Measurements from ENCODE around the gene SWAP70. TPM values are rescaled to one million over a fixed set of nuclear protein-coding genes. Genes with fewer than 3 reads are reported as not detected.

Gene SWAP70
- total RNA-seq, 1 experiment from 2014 or later = 8.6 TPM

DNA sequence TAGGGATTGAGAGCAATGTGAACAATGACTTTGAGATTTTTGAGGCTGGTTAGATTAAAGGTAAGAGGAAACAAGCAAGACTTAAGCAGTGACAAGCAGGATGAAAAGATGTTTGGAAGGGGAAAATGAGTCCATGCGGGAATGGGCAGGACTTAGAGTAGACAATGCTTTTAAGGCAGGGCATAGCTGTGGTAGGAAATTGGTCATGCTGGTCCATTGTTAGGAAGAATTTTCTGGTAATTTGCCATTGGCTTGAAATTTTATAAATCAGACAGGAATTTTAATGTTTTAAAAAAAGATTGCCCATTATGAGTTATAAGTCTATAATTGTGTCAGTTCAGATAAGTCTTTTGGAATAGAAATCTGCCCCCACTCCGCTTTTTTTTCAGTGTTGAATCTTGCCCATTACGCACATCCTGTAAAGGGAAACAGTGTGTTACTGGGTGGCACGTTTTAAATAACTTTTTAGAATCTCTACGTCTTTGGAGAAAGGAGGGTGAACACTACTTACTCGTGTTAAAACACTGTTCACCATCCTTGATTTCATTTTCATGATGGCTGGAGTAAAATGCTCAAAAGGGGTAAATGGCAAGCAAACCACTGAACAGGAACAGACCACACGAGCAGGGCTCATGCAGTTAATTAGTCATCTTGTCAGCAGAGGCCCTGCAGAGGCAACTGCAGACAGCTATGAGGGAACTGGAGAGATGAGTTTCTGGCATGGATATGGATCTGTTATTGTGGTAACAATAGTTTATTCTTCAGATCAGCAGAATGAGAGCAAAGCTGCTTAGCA, 25.0 kb downstream of the SWAP70 start:
- CTCF ChIA-PET = interaction anchor here (0.5 kb wide), 1 partner anchor 44 kb away, joined by 3 read pairs; no protein-coding TSS in a partner anchor
- Histone ChIP-seq H3K9me2 (replicated peaks; ENCODE audit: low read length) (no peaks in the 10 kb centered on the region), H3K79me2 (ENCODE audit: low read length) (no peaks in the 10 kb centered on the region), H3K4me3 (ENCODE audit: low read length) (no peak overlapping the region), H3K4me2 (ENCODE audit: low read length) (no peak overlapping the region), H4K20me1 (ENCODE audit: low read length) (0 out of 2 replicates have a peak, but pooled peaks cover 3% of the 10 kb centered on the region), H3K9ac (ENCODE audit: low read length) (no peak overlapping the region), H3K27me3 (ENCODE audit: low read length) (no peaks in the 10 kb centered on the region), H3K9me3 (ENCODE audit: low read length) (no peaks in the 10 kb centered on the region), H3K4me1 (ENCODE audit: insufficient read depth, low read length) (peaks cover 30% of the 10 kb centered on the region), H3K36me3 (ENCODE audit: low read depth, low read length) (no peaks in the 10 kb centered on the region), H3F3A (ENCODE audit: low read length, unreplicated experiment) (no peaks in the 10 kb centered on the region), H3K27ac (ENCODE audit: low read length) (no peak overlapping the region), H2AFZ (ENCODE audit: low read length) (no peak overlapping the region)
- POLR2A ChIA-PET (ENCODE audit: unreplicated experiment) = no interaction called here
- intact Hi-C loops (cut with micrococcal nuclease) = no loop called here
- DNase-seq (peak; percentile 49), ATAC-seq (peak; percentile 88)
- no peak for TF ChIP-seq EZH2 (IDR thresholded peaks at IDR 0.05; ENCODE audit: low read length, unreplicated experiment)
- TF ChIP-seq, protein P1, sequence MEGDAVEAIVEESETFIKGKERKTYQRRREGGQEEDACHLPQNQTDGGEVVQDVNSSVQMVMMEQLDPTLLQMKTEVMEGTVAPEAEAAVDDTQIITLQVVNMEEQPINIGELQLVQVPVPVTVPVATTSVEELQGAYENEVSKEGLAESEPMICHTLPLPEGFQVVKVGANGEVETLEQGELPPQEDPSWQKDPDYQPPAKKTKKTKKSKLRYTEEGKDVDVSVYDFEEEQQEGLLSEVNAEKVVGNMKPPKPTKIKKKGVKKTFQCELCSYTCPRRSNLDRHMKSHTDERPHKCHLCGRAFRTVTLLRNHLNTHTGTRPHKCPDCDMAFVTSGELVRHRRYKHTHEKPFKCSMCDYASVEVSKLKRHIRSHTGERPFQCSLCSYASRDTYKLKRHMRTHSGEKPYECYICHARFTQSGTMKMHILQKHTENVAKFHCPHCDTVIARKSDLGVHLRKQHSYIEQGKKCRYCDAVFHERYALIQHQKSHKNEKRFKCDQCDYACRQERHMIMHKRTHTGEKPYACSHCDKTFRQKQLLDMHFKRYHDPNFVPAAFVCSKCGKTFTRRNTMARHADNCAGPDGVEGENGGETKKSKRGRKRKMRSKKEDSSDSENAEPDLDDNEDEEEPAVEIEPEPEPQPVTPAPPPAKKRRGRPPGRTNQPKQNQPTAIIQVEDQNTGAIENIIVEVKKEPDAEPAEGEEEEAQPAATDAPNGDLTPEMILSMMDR (conservative IDR thresholded peaks at IDR 0.05; ENCODE audit: low read depth, low read length) = no peak
- no peak for TF ChIP-seq EZH2phosphoT487 (IDR thresholded peaks at IDR 0.05; ENCODE audit: borderline replicate concordance, low read length)
- no TSS peak for BruUV-seq (replicated peaks)

DNA sequence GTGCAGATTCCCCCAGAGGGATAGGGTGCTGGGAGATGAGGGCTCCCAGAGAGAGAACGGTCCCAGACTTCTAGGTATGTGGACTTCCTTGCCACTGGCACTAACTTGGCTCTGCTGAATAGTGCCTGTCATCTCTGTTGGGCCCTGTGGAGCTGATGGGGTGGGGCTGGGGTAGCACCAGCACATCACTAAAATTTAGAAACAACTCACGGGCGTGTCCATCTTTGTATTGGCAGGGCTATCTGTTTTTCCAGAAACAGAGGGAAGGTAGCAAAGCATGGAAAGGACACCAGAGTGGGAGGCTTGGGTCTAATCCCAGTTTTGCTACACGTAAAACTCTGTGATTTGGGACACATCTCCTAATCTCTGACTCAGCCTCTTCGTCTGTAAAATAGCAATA, 25.8 kb downstream of the SWAP70 start:
- intact Hi-C loops (cut with micrococcal nuclease) = no loop called here
- Histone ChIP-seq H3K27me3 (ENCODE audit: low read length) (no peaks in the 10 kb centered on the region), H3K79me2 (ENCODE audit: low read length) (no peaks in the 10 kb centered on the region), H3K4me1 (ENCODE audit: insufficient read depth, low read length) (peaks cover 30% of the 10 kb centered on the region), H3F3A (ENCODE audit: low read length, unreplicated experiment) (no peaks in the 10 kb centered on the region), H3K9ac (ENCODE audit: low read length) (no peak overlapping the region), H3K9me2 (replicated peaks; ENCODE audit: low read length) (no peaks in the 10 kb centered on the region), H3K4me3 (ENCODE audit: low read length) (no peak overlapping the region), H3K36me3 (ENCODE audit: low read depth, low read length) (no peaks in the 10 kb centered on the region), H3K27ac (ENCODE audit: low read length) (no peak overlapping the region), H4K20me1 (ENCODE audit: low read length) (0 out of 2 replicates have a peak, but pooled peaks cover 3% of the 10 kb centered on the region), H3K9me3 (ENCODE audit: low read length) (no peaks in the 10 kb centered on the region), H2AFZ (ENCODE audit: low read length) (no peak overlapping the region), H3K4me2 (ENCODE audit: low read length) (no peak overlapping the region)
- CTCF ChIA-PET = no interaction called here
- DNase-seq = no peak
- ATAC-seq = peak; percentile 16; the same call in 1 of the 2 replicates
- POLR2A ChIA-PET (ENCODE audit: unreplicated experiment) = no interaction called here
- TF ChIP-seq EZH2phosphoT487 (IDR thresholded peaks at IDR 0.05; ENCODE audit: borderline replicate concordance, low read length) (no peak), EZH2 (IDR thresholded peaks at IDR 0.05; ENCODE audit: low read length, unreplicated experiment) (no peak)
- TF ChIP-seq, protein P1 (conservative IDR thresholded peaks at IDR 0.05; ENCODE audit: low read depth, low read length) = no peak
- BruUV-seq (replicated peaks) = no TSS peak

GRCh38 chr11:9691865-9692264, 28.0 kb downstream of the SWAP70 start:
- intact Hi-C loops (cut with micrococcal nuclease) = no loop called here
- Histone ChIP-seq H4K20me1 (ENCODE audit: low read length) (0 out of 2 replicates have a peak, but pooled peaks cover 3% of the 10 kb centered on the region), H3K36me3 (ENCODE audit: low read depth, low read length) (no peaks in the 10 kb centered on the region), H3K27ac (ENCODE audit: low read length) (0 out of 2 replicates have a peak overlapping the region, but pooled peaks have one; percentile 5), H3K79me2 (ENCODE audit: low read length) (no peaks in the 10 kb centered on the region), H3F3A (ENCODE audit: low read length, unreplicated experiment) (no peaks in the 10 kb centered on the region), H3K27me3 (ENCODE audit: low read length) (no peaks in the 10 kb centered on the region), H3K4me3 (ENCODE audit: low read length) (no peak overlapping the region), H3K4me1 (ENCODE audit: insufficient read depth, low read length) (peaks cover 30% of the 10 kb centered on the region), H3K9ac (ENCODE audit: low read length) (no peak overlapping the region), H3K4me2 (ENCODE audit: low read length) (peak overlapping the region; percentile 3; the same call in 1 of the 2 replicates), H2AFZ (ENCODE audit: low read length) (no peak overlapping the region), H3K9me2 (replicated peaks; ENCODE audit: low read length) (no peaks in the 10 kb centered on the region), H3K9me3 (ENCODE audit: low read length) (no peaks in the 10 kb centered on the region)
- no peak for TF ChIP-seq EZH2phosphoT487 (IDR thresholded peaks at IDR 0.05; ENCODE audit: borderline replicate concordance, low read length)
- no peak for TF ChIP-seq EZH2 (IDR thresholded peaks at IDR 0.05; ENCODE audit: low read length, unreplicated experiment)
- TF ChIP-seq, protein P1 (conservative IDR thresholded peaks at IDR 0.05; ENCODE audit: low read depth, low read length) = no peak
- ATAC-seq = peak; percentile 83
- DNase-seq = peak; percentile 68
- CTCF ChIA-PET = interaction anchor here (0.5 to 1.0 kb wide), 5 partner anchors 79 to 409 kb away, joined by 3 to 10 read pairs (median 3); no protein-coding TSS in a partner anchor
- no TSS peak for BruUV-seq (replicated peaks)
- POLR2A ChIA-PET (ENCODE audit: unreplicated experiment) = interaction anchor here (0.6 kb wide), 1 partner anchor 118 kb away, joined by 3 read pairs; the partner anchor contains the start of gene WEE1

Measured in PC-3 (cell line).